GM19452 (cell line): ENCODE results near the gene C9orf43.
"Not testable (repeated sequence)": the region's sequence is repeated elsewhere in the genome, so short reads cannot be mapped to it uniquely, and the experiment has no call there.

Experiments
- ATAC-seq: cut with Tn5 transposase; IDR thresholded peaks from one replicate; pipeline ENCODE4 v1.9.1; 2021; ENCODE audit not compliant: unreplicated experiment

The C9orf43 gene

GRCh38 chr9:113380869-113381378 lies 29.6 kb upstream of the C9orf43 start:
- ATAC-seq: peak; percentile 56

DNA sequence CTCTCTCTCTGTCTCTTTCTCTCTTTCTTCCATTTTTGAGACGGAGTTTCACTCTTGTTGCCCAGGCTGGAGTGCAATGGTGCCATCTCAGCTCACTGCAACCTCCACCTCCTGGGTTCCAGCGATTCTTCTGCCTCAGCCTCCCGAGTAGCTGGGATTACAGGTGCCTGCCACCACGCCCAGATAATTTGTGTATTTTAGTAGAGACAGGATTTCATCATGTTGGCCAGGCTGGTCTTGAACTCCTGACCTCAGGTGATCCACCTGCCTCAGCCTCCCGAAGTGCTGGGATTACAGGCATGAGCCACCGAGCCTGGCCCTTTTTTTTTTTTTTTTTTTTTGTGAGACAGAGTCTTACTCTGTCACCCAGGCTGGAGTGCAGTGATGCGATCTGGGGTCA lies 29.1 kb upstream of the C9orf43 start:
- ATAC-seq: not testable (repeated sequence)

DNA sequence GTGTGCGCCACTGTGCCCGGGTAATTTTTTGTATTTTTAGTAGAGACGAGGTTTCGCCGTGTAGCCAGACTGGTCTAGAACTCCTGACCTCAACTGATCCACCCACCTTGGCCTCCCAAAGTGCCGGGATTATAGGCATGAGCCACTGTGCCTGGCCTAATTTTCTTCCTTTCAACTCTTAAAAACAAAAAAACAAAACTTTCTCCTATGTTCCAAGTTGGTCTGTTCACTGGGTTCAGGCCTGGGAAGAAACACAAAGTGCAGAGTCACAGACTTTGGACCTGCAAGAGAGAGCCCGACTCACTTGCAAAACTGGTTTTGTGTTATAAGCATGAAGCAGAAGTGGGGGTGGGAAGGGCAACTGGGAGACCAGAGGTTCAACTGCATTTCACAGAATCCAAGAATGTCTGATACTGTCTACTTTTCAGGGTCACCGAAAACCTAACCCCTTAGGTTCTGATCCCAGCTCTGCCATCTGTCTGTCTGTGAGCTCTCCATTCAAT lies 28.6 kb upstream of the C9orf43 start:
- ATAC-seq: no peak

DNA sequence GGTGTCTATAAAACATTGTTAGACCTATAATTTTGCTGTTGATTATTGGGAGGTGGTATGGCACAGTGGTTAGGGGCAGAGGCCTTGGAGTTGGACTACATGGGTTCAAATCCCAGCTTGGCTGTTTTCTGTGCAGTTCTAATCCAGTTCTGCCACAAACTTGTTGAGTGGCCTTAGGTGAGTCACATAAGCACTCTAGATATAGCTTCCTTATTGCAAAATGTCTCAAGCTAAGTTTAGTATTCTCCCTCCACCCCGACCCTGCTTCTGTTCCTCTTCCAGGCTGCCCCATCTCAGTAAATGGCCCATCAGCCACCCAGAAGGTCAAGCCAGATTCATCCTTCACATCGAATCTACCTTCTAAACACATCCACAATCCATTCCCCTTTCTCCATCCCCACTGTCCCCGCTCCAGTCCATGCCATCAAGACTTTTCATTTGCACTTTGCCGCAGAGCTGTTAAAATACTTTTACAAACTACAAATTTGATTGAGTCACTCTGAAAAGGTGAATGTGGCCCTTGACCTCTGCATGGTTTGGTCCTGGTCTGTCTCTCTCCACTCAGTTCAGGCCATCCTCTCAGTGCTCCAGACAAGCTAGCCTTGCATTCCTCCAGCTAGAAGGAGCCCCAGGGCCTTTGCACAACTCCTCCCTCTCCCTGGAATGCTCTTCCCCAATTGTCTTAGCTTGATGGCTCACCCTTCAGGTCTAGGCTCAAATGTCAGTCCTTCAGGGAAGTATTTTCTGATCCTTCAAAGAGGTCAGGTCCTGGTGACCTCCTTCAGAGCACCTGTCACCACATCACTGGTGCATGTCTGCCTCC lies 23.8 kb upstream of the C9orf43 start:
- ATAC-seq: no peak

DNA sequence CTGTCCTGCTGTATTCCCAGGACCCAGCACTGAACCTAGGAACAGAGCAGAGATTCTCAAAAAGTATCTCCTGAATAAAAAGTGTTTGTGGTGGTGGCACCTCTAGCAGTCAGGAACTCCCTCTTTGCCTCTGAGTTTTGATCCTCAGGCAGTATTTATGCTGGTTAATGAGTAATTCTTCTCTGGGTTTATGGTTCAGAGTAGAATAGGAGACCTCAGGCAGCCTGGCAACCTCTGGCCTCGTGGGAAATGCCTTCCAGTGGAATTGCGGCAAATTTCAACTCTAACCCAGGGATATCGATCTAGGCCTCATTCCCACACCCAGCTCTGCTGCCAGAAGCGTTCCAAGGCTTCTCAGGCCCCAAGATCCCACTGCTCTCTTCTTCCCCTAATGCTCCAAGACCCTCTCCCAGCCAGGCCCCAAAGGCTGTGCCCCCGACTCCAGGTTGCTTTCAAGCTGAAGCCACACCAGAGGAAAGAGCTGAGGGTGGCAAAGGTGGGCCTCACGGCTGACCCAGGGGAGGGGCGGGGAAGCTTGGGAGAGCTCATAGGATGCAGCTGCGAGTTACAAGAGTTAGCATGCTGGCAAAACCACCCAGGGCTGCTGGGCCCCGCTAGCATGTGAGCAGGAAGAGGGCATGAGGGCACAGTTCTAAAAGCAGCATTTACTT lies 22.9 kb upstream of the C9orf43 start:
- no peak for ATAC-seq

GRCh38 chr9:113388833-113389232 lies 21.7 kb upstream of the C9orf43 start:
- ATAC-seq: no peak

- no peak for ATAC-seq
Measured at GRCh38 chr9:113389451-113389850, 21.1 kb upstream of the C9orf43 start.

- ATAC-seq: no peak
Measured at GRCh38 chr9:113390192-113390960, 20.2 kb upstream of the C9orf43 start.

DNA sequence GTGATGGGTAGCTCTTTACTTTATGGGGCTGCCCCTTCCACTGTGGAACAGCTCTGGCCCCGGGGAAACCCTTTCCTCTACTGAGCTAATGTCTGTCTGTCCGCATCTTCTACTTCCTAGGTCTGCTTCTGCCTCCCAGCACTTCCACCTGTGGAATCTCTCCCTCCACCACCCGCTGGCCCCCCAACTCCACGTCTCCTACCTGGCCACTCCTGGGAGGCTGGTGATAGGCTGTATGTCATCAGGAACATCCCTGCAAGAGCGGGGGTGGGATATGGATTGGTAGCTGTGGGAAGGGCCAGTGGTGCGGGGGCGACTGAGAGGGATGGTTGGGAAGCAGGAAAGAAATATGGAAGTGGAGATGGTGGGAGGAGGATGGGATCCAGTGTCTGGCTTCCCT lies 18.6 kb upstream of the C9orf43 start:
- no peak for ATAC-seq

- ATAC-seq: no peak
Measured at GRCh38 chr9:113393281-113393680, 17.3 kb upstream of the C9orf43 start.

GRCh38 chr9:113395000-113395861 lies 15.3 kb upstream of the C9orf43 start:
- no peak for ATAC-seq

- ATAC-seq: no peak
Measured at GRCh38 chr9:113397203-113397631, 13.3 kb upstream of the C9orf43 start.

DNA sequence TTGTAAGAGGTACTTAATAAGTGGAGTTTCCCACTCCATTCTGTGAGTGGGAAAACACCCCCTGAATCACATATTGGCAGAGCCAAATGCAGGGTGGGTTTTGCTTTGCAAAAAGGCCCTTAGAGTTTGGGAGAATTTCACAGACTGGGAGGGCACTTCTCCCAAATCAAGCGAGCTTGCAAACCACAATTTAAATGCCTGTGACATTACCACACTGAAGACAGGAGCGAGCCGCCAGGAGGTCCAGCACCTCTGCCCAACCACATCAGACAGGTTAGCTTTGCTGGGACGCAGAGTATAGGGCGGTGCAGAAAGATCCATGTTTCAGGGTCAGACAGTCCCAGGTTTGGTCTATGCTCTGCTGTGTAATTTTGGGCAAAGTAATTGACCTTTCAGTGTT lies 11.8 kb upstream of the C9orf43 start:
- no peak for ATAC-seq

DNA sequence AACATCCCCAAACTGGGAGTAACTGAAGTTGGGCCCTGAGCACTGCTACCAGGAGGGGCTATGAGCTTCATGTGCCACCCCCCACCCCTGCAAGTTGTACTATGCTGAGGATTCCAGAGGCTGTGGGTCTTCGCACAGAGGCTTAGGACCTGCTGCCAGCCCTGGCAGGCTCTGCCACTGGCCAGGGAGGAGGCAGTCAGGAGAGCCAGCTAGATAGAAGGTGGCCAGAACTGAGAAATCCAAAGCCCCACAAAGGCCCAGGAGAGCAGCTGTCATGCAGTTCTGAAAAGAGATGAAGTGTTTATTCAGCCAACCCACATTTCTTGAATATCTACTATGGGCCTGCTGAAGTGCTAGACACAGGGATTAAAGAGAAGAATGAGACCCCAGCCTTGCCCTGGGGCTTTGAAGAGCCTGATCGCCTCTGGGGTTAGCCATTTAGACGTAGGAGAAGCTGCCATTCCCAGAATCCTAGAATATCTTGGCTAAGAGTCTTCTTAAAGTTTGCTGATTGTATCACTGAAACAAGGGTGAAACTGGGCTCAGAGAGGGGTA lies 10.8 kb upstream of the C9orf43 start:
- ATAC-seq: no peak

- peak; percentile 99 for ATAC-seq
Measured at GRCh38 chr9:113401027-113401792, 9.3 kb upstream of the C9orf43 start, which contains the start of gene ALAD. ALAD (minus strand) TSS chr9:113401284; CDS start chr9:113393559, 7,725 bp downstream.

DNA sequence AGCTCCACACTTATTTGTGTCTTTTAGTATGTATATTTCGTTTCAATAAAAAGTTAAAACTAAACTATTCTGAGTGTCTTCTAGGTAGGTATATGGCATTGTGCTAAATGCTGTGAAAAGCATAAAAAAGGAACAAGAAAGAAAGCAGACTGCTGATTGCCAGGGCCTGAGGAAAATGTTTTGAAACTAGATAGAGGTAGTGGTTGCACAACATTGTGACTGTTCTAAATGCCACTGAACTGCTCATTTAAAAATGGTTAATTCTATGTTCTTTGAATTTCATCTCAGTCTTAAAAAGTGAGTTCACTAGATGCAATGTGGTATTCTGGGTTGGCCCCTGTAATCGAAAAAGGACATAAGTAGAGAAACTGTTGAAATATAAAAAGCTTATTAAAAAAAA lies 6.9 kb upstream of the C9orf43 start:
- no peak for ATAC-seq

DNA sequence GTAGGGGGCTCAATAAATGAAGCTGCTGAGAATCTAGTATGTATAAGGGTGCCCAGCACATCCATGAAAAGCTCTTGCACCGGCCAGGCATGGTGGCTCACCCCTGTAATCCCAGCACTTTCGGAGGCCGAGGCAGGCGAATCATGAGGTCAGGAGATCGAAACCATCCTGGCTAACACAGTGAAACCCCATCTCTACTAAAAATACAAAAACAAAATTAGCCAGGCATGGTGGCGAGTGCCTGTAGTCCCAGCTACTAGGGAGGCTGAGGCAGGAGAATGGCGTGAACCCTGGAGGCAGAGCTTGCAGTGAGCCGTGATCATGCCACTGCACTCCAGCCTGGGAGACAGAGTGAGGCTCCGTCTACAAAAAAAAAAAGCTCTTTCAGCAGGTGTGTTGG lies 4.2 kb upstream of the C9orf43 start:
- ATAC-seq: not testable (repeated sequence)

DNA sequence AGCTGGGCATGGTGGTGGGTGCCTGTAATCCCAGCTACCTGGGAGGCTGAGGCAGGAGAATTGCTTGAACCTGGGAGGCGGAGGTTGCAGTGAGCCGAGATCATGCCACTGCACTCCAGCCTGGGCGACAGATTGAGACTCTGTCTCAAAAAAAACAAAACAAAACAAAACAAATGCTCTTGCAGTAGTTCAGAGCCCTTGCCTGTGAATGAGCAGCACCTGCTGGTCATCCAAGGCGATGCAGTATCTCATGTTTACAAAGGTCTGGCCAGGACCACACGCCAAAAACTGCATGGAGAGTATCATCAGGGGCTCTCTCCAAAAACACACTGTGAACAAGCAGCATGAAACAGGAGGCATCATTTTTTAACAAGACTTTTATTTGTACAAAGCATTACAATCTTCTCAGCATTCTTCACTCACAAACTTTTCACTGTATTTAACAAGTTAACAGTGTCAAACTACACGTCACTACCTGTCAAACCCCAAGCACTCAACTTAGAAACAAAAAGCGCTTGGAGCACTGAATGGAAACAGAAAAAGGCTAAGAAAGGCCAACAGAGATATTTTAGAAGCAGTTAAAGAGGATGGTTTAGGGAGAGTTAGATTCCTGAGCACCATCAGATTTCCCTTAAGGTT lies 3.6 kb upstream of the C9orf43 start:
- ATAC-seq: not testable (repeated sequence)

DNA sequence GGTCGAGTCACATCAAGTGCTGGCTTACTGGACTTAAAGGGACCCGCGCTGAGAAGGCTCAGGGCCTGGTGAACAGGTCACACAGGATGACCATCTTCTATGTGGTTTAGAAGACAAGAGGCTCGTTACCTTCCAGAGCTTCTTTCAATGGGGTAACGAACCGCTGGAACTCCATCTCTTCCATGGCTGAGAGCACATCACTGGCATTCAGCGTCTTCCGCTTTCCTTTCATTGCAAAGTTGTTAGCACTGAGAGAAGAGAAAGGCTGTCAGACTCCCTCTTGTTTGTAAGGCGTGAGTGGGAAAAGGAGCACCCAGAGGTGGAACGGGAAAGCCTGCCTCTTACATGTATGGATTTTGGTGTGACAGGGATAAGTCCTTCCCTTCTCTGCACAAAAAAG lies 1.1 kb upstream of the C9orf43 start:
- no peak for ATAC-seq
